Thymus (tissue), 11 donors: ENCODE results near the gene FIS1. TPM values are rescaled to one million over a fixed set of nuclear protein-coding genes. Genes with fewer than 3 reads are reported as not detected.
"Not testable (repeated sequence)": the region's sequence is repeated elsewhere in the genome, so short reads cannot be mapped to it uniquely, and the experiment has no call there.

Source experiments
- DNase-seq, 9 donors: peaks; one replicate each; pipeline ENCODE4 v3.0.0-alpha.2; 2013; ENCODE audit warnings: low spot score in 9 of 9, low read depth in 6 of 9, missing footprints in 1 of 9
- H3K27ac ChIP-seq, 2 donors: one replicate each; pipeline ENCODE4 v1.5.1; 2013; ENCODE audit warnings: control low read depth in 1 of 2, low read depth in 1 of 2, low read length in 1 of 2, mild to moderate bottlenecking in 1 of 2, moderate library complexity in 1 of 2
- H3K27me3 ChIP-seq, 2 donors: one replicate each; pipeline ENCODE4 v1.5.1; 2013; ENCODE audit warnings: low read length in 1 of 2; ENCODE audit not compliant: control insufficient read depth in 2 of 2, insufficient read depth in 1 of 2
- H3K36me3 ChIP-seq, 2 donors: one replicate each; pipeline ENCODE4 v1.5.1; 2013; ENCODE audit warnings: low read length in 1 of 2, mild to moderate bottlenecking in 1 of 2, moderate library complexity in 1 of 2; ENCODE audit not compliant: control insufficient read depth in 2 of 2, insufficient read depth in 2 of 2
- H3K4me1 ChIP-seq, 2 donors: one replicate each; pipeline ENCODE4 v1.5.1; 2013; ENCODE audit warnings: low read length in 2 of 2; ENCODE audit not compliant: control insufficient read depth in 2 of 2, insufficient read depth in 2 of 2
- H3K4me3 ChIP-seq, 2 donors: one replicate each; pipeline ENCODE4 v1.5.1; 2013; ENCODE audit warnings: low read length in 2 of 2, control low read depth in 1 of 2, mild to moderate bottlenecking in 1 of 2
- H3K9me3 ChIP-seq, 2 donors: one replicate each; pipeline ENCODE4 v1.5.1; 2013; ENCODE audit warnings: low read length in 1 of 2, mild to moderate bottlenecking in 1 of 2; ENCODE audit not compliant: control insufficient read depth in 2 of 2, insufficient read depth in 1 of 2
- WGBS: extraction: QIAGEN DNeasy Blood & Tissue Kit; methylation state at CpG from one replicate; pipeline ENCODE4 v1.1.7; 2013; 5-methylcytosine and 5-hydroxymethylcytosine counted together
- polyA plus RNA-seq: library from polyadenylated mRNA; stranded (reverse); fragments of 200-250 nt; gene quantifications from one replicate; pipeline ENCODE4 v1.2.3, GENCODE V29; 2013
- total RNA-seq: library from RNA; stranded (reverse); fragments of 120-200 nt; gene quantifications from one replicate; pipeline ENCODE4 v1.2.4, GENCODE V29; 2013
- donor health status: healthy.

Gene FIS1
- total and polyA plus RNA-seq, 2 donors, result 148 to 188 TPM

- no peak for DNase-seq
- WGBS, result 98% methylated on average over 3 of the region's 3 CpGs
- H3K27me3 ChIP-seq, result peaks cover 0 to 30% of the 10 kb centered on the region in 2 donors
- H3K9me3 ChIP-seq, result no peaks in the 10 kb centered on the region
- H3K4me1 ChIP-seq, result no peaks in the 10 kb centered on the region
- no peaks in the 10 kb centered on the region for H3K36me3 ChIP-seq
- H3K27ac ChIP-seq, result no peak overlapping the region
- no peak overlapping the region for H3K4me3 ChIP-seq
Measured at GRCh38 chr7:101288439-101288838, 43.6 kb upstream of the FIS1 start.

DNA sequence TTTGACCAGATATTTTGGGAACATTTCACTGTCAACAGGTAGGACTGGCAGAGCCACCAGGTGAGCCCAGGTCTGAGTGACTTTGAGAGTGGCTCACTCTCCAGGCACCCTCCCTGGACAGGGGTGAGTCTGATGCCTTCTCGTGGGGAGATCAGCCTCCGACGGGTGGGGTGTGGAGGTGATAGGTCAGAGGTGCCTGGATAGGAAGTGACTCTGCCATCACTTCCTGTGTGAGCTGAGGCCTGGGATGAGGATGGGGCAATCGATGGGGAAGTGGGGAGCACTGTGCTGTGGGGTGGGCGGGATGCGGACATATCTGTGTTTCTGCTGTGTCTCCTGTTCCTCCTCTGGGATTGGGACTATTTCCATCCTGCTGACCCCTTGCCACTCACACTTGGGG is 42.2 kb upstream of the FIS1 start:
- WGBS, result 66% methylated on average over 6 of the region's 6 CpGs

GRCh38 chr7:101285880-101286279 is 41.0 kb upstream of the FIS1 start:
- H3K4me3 ChIP-seq, H3K27ac ChIP-seq, DNase-seq, H3K36me3 ChIP-seq, H3K9me3 ChIP-seq, H3K4me1 ChIP-seq: not testable (repeated sequence)
- H3K27me3 ChIP-seq, result peaks cover 0 to 15% of the 10 kb centered on the region in 2 donors
- WGBS, result 89% methylated on average over 3 of the region's 3 CpGs

More for the DNA sequence above, 42.2 kb upstream of the FIS1 start:
- Histone ChIP-seq H3K27ac (no peak overlapping the region), H3K4me1 (peaks cover 2 to 4% of the 10 kb centered on the region in 2 donors), H3K9me3 (no peaks in the 10 kb centered on the region), H3K36me3 (no peaks in the 10 kb centered on the region), H3K27me3 (peaks cover 0 to 21% of the 10 kb centered on the region in 2 donors), H3K4me3 (no peak overlapping the region)
- DNase-seq, result no peak

DNA sequence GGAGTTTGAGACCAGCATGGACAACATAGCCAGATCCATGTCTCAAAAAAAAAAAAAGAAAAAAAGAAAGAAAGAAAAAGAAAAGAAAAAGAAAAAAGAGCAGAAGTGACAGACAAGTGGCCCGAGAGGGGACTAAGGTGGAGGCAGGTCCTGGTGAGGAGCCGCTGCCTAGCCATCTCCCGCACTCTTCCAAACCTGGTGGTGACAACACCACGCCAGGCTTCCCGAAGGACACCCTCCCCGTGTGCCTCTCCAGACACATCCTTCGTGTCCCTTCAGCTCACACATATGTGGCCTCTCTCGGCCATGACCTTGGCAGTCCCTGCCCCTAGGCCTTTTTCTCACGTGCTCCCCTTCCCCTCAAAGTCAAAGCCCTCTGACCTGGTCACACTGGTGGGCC is 40.3 kb upstream of the FIS1 start:
- no peak for DNase-seq
- Histone ChIP-seq H3K36me3 (no peaks in the 10 kb centered on the region), H3K4me1 (peaks cover 2 to 4% of the 10 kb centered on the region in 2 donors), H3K27ac (no peak overlapping the region), H3K9me3 (no peaks in the 10 kb centered on the region), H3K4me3 (no peak overlapping the region), H3K27me3 (peaks cover 0 to 10% of the 10 kb centered on the region in 2 donors)
- 99% methylated on average over 9 of the region's 9 CpGs for WGBS

- not testable (repeated sequence) for H3K9me3 ChIP-seq, H3K36me3 ChIP-seq, DNase-seq, H3K4me1 ChIP-seq, H3K4me3 ChIP-seq, H3K27ac ChIP-seq
- peaks cover 0 to 12% of the 10 kb centered on the region in 2 donors for H3K27me3 ChIP-seq
- WGBS, result 95% methylated on average over 8 of the region's 8 CpGs
Measured at GRCh38 chr7:101280912-101281311, 36.0 kb upstream of the FIS1 start.

- H3K27ac ChIP-seq, result no peak overlapping the region
- H3K36me3 ChIP-seq, result no peaks in the 10 kb centered on the region
- no peak overlapping the region for H3K4me3 ChIP-seq
- H3K9me3 ChIP-seq, result no peaks in the 10 kb centered on the region
- H3K4me1 ChIP-seq, result peaks cover 2 to 4% of the 10 kb centered on the region in 2 donors
- no peak for DNase-seq
- 92% methylated on average over 24 of the region's 24 CpGs for WGBS
- peaks cover 0 to 12% of the 10 kb centered on the region in 2 donors for H3K27me3 ChIP-seq
Measured at GRCh38 chr7:101278461-101279292, 33.8 kb upstream of the FIS1 start.

DNA sequence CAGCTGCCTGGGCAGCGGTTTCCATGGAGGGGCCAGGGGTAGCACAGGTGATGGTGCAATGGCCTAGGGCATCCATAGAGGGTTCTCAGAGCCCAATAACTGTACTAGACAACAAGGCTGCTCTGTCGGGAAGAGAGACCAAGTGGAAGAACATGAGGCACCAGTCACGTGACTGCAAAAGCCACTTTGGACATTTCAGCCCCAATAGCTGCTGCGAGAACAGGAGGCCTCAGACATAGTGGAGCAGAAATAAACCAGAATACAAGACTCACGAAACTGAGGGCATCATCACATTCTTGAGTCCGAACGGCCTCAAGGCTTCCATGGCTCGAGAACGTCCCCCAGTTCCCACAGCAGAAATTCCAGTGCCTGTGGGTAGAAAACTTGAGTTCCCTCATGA is 32.3 kb upstream of the FIS1 start:
- H3K36me3 ChIP-seq, result no peaks in the 10 kb centered on the region
- peaks cover 0 to 8% of the 10 kb centered on the region in 2 donors for H3K27me3 ChIP-seq
- no peaks in the 10 kb centered on the region for H3K9me3 ChIP-seq
- no peaks in the 10 kb centered on the region for H3K4me1 ChIP-seq
- 89% methylated on average over 9 of the region's 9 CpGs for WGBS
- H3K4me3 ChIP-seq, result no peak overlapping the region
- DNase-seq, result no peak
- H3K27ac ChIP-seq, result no peak overlapping the region

- WGBS, result 93% methylated on average over 4 of the region's 4 CpGs
Measured at GRCh38 chr7:101273206-101273605, 28.3 kb upstream of the FIS1 start.

GRCh38 chr7:101271021-101271420 is 26.1 kb upstream of the FIS1 start:
- H3K9me3 ChIP-seq, result no peaks in the 10 kb centered on the region
- no peaks in the 10 kb centered on the region for H3K36me3 ChIP-seq
- H3K4me3 ChIP-seq, result no peak overlapping the region
- H3K4me1 ChIP-seq, result no peaks in the 10 kb centered on the region
- no peaks in the 10 kb centered on the region for H3K27me3 ChIP-seq
- H3K27ac ChIP-seq, result no peak overlapping the region
- no peak for DNase-seq
- 77% methylated on average over 5 of the region's 5 CpGs for WGBS

More at GRCh38 chr7:101273206-101273605, 28.3 kb upstream of the FIS1 start:
- Histone ChIP-seq H3K27me3 (no peaks in the 10 kb centered on the region), H3K36me3 (no peaks in the 10 kb centered on the region), H3K9me3 (no peaks in the 10 kb centered on the region), H3K27ac (no peak overlapping the region), H3K4me3 (no peak overlapping the region), H3K4me1 (no peaks in the 10 kb centered on the region)
- DNase-seq, result no peak
